ENCODE results near the gene TMC1. TPM values are rescaled to one million over a fixed set of nuclear protein-coding genes. Genes with fewer than 3 reads are reported as not detected.

Gene TMC1
- total and polyA plus RNA-seq, 10 of the 15 experiments (the other 5 are each of a cell fraction or from before 2014, with no cell fraction given), result 0.06 to 0.94 (median 0.40) TPM; not detected in 1

GRCh38 chr9:72552356-72552755, 30.9 kb downstream of the TMC1 start:
- no peak for DNase-seq (ENCODE audit: low read depth, low spot score)
- Histone ChIP-seq H3K9ac (ENCODE audit: control insufficient read depth, insufficient read depth, low read length) (no peak overlapping the region), H3K4me1 (ENCODE audit: control insufficient read depth, insufficient read depth, low read length) (no peaks in the 10 kb centered on the region), H4K20me1 (ENCODE audit: control insufficient read depth, insufficient read depth) (no peaks in the 10 kb centered on the region), H3K9me3 (replicated peaks; ENCODE audit: control insufficient read depth, insufficient read depth, low read length) (no peaks in the 10 kb centered on the region), H3K79me2 (ENCODE audit: control insufficient read depth, insufficient read depth, low read length) (no peaks in the 10 kb centered on the region), H3K36me3 (ENCODE audit: control insufficient read depth in 2 of 2, insufficient read depth in 2 of 2, low read length in 1 of 2) (no peaks in the 10 kb centered on the region), H3K27me3 (replicated peaks in 1 of 2; ENCODE audit: control insufficient read depth in 2 of 2, insufficient read depth in 2 of 2, low read length in 1 of 2) (no peaks in the 10 kb centered on the region), H3K27ac (ENCODE audit: control insufficient read depth, insufficient read depth) (no peak overlapping the region), H3K4me2 (ENCODE audit: control insufficient read depth, insufficient read depth) (no peak overlapping the region), H3K4me3 (no peak overlapping the region), H2AFZ (ENCODE audit: control insufficient read depth, low read depth, low read length) (no peak overlapping the region)
- ATAC-seq, result no peak
- ChIA-PET RAD21 (ENCODE audit: unreplicated experiment) (no interaction called here), POLR2A (no interaction called here), SMC1A (ENCODE audit: uncharacterized antibody, unreplicated experiment) (interaction anchor here (0.7 to 1.4 kb wide), 4 partner anchors 8 to 346 kb away, joined by 3 to 5 read pairs (median 4); no protein-coding TSS in a partner anchor), CTCF (interaction anchor here (1.0 kb wide), 1 partner anchor 12 kb away, joined by 3 read pairs; no protein-coding TSS in a partner anchor)
- no peak for FAIRE-seq
- in situ Hi-C loops (cut with MboI), result no loop called here
- intact Hi-C loops (cut with micrococcal nuclease; ENCODE audit: unreplicated experiment), result no loop called here
- WGBS (ENCODE audit: insufficient coverage, insufficient replicate concordance, low lambda C conversion rate, missing lambda C conversion rate), result 0% methylated on average over 1 of the region's 1 CpG
- BruUV-seq (replicated peaks), result no TSS peak
- TF ChIP-seq ZNF217 (IDR thresholded peaks at IDR 0.05) (no peak), RFX5 (IDR thresholded peaks at IDR 0.05; ENCODE audit: low read depth, low read length) (no peak), CEBPB (IDR thresholded peaks at IDR 0.05; ENCODE audit: borderline replicate concordance in 1 of 2, low read depth in 2 of 2, low read length in 2 of 2) (no peak), TARDBP (IDR thresholded peaks at IDR 0.05; ENCODE audit: borderline replicate concordance) (no peak), KAT2A (conservative IDR thresholded peaks at IDR 0.05; ENCODE audit: control insufficient read depth, low read depth, low read length) (no peak), FOS (IDR thresholded peaks at IDR 0.05; ENCODE audit: borderline replicate concordance, extremely low read depth, insufficient read length) (no peak), JUND (IDR thresholded peaks at IDR 0.05; ENCODE audit: low read depth, low read length) (no peak), USF1 (IDR thresholded peaks at IDR 0.05; ENCODE audit: borderline replicate concordance, extremely low read length, insufficient read depth, low read depth, low read length) (no peak), SRF (IDR thresholded peaks at IDR 0.05; ENCODE audit: low read depth in 2 of 2, low read length in 2 of 2) (no peak), CBFB (IDR thresholded peaks at IDR 0.05; ENCODE audit: low read depth) (no peak), CREB1 (IDR thresholded peaks at IDR 0.05; ENCODE audit: low read depth) (no peak), BCL11A (IDR thresholded peaks at IDR 0.05; ENCODE audit: low read depth, low read length) (no peak), ZNF384 (IDR thresholded peaks at IDR 0.05; ENCODE audit: borderline replicate concordance, low read depth, low read length) (no peak)
- TF ChIP-seq, protein P1, sequence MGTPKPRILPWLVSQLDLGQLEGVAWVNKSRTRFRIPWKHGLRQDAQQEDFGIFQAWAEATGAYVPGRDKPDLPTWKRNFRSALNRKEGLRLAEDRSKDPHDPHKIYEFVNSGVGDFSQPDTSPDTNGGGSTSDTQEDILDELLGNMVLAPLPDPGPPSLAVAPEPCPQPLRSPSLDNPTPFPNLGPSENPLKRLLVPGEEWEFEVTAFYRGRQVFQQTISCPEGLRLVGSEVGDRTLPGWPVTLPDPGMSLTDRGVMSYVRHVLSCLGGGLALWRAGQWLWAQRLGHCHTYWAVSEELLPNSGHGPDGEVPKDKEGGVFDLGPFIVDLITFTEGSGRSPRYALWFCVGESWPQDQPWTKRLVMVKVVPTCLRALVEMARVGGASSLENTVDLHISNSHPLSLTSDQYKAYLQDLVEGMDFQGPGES (IDR thresholded peaks at IDR 0.05), result no peak
- TF ChIP-seq, protein P2, sequence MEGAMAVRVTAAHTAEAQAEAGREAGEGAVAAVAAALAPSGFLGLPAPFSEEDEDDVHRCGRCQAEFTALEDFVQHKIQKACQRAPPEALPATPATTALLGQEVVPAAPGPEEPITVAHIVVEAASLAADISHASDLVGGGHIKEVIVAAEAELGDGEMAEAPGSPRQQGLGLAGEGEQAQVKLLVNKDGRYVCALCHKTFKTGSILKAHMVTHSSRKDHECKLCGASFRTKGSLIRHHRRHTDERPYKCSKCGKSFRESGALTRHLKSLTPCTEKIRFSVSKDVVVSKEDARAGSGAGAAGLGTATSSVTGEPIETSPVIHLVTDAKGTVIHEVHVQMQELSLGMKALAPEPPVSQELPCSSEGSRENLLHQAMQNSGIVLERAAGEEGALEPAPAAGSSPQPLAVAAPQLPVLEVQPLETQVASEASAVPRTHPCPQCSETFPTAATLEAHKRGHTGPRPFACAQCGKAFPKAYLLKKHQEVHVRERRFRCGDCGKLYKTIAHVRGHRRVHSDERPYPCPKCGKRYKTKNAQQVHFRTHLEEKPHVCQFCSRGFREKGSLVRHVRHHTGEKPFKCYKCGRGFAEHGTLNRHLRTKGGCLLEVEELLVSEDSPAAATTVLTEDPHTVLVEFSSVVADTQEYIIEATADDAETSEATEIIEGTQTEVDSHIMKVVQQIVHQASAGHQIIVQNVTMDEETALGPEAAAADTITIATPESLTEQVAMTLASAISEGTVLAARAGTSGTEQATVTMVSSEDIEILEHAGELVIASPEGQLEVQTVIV (IDR thresholded peaks at IDR 0.05; ENCODE audit: borderline replicate concordance, partially characterized antibody), result no peak

All from GM12878 (cell line).